HG02938 (cell line): ENCODE measurements around the gene RIPOR1.

Experiments used
- ATAC-seq: cut with Tn5 transposase; IDR thresholded peaks from one replicate; pipeline ENCODE4 v1.9.1; 2021; ENCODE audit warnings: mild to moderate bottlenecking, moderate library complexity; ENCODE audit not compliant: unreplicated experiment

RIPOR1 gene

DNA sequence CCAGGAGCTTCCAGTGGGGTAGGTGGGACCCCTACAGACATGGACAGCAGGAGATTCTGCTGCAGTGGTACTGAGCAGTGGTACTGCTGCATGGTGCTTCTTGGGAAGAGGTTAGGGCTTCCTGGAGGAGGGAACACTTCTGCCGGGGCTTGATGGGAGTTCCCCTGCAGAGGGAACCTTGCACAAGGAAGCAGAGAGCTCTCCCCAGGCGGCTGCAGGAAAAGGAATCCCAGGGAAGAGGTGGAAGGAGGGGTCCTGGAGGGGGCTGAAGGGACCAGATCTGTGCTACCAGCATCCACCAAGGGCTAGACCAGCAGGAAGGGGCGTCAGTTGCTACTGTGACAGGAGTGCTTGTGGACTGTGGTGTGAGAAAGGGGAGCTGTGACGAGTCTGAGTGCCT, 10.6 kb downstream of the RIPOR1 start:
- ATAC-seq, result no peak

DNA sequence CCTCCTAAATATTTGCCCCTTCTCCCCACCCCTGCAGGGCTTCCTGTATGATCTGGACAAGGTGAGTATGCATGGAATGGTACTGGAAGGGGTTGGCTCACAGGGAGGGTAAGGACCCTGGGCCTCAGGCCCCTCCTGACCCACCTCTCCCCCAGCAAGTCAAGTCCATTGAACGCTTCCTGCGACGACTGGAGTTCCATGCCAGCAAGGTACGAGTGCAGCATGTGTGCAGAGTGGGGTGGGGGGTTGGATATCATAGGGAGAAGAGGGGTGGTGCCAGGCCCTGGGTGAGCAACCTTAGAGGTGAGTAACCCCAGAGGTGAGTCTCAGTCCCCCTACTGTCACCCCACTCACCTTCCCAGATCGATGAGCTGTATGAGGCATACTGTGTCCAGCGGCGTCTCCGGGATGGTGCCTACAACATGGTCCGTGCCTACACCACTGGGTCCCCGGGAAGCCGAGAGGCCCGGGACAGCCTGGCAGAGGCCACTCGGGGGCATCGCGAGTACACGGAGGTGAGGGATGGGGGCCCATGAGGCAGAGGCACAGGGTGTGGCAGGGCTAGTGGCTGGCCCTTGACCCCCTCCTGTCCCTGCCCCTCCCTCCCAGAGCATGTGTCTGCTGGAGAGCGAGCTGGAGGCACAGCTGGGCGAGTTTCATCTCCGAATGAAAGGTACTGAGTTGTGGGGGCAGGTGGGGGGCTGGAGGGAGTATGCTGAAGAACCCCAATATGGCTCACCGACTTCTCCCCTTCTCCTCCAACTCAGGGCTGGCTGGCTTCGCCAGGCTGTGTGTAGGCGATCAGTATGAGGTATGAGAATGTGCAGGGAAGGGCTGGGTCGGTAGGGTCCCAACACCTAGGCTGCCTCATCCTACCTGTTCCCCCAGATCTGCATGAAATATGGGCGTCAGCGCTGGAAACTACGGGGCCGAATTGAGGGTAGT, 11.3 kb downstream of the RIPOR1 start:
- no peak for ATAC-seq

DNA sequence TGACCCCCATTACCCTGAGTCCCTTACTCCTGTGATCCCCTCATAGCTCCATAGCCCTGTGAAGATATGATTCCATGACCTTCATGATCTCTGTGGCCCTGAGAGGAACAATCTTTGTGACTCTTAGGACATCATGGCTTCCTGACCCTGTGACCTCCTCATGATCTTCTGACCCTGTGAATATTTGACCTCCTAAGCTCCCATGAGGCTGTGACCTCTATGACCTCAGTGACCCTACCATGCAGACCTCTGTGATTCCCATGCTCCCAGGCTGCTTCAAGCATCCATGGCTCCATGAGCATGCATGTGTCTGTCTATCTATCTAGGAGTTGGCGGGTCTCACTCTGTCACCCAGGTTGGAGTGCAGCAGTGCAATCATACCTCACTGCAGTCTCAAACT, 12.1 kb downstream of the RIPOR1 start:
- ATAC-seq, result no peak

DNA sequence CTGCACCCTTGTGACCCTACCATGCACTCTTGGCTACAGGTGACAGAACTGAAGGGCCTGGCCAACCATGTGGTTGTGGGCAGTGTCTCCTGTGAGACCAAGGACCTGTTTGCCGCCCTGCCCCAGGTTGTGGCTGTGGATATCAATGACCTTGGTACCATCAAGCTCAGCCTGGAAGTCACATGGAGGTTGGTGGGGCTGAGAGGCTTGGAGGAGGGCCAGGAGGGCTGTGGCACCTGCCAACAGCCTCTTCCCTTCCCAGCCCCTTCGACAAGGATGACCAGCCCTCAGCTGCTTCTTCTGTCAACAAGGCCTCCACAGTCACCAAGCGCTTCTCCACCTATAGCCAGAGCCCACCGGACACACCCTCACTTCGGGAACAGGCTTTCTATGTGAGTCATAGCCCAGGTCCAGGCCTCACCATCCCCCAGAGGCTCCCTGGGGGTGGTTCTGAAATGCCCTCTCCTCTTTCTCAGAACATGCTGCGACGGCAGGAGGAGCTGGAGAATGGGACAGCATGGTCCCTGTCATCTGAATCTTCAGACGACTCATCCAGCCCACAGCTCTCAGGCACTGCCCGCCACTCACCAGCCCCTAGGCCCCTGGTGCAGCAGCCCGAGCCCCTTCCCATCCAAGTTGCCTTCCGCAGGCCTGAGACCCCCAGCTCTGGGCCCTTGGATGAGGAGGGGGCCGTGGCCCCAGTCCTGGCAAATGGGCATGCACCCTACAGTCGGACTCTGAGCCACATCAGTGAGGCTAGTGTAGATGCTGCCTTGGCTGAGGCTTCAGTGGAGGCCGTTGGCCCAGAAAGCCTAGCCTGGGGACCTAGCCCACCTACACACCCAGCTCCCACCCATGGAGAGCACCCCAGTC, 13.0 kb downstream of the RIPOR1 start:
- no peak for ATAC-seq

DNA sequence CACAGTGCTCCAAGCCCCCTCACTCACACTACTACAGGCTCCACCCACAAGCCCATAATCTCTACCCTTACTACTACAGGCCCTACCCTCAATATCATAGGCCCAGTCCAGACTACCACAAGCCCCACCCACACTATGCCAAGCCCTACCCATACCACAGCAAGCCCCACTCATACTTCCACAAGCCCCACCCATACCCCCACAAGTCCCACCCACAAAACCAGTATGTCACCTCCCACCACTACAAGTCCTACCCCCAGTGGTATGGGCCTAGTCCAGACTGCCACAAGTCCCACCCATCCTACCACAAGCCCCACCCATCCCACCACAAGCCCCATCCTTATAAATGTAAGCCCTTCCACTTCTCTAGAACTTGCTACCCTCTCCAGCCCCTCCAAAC, 13.8 kb downstream of the RIPOR1 start:
- ATAC-seq, result no peak

DNA sequence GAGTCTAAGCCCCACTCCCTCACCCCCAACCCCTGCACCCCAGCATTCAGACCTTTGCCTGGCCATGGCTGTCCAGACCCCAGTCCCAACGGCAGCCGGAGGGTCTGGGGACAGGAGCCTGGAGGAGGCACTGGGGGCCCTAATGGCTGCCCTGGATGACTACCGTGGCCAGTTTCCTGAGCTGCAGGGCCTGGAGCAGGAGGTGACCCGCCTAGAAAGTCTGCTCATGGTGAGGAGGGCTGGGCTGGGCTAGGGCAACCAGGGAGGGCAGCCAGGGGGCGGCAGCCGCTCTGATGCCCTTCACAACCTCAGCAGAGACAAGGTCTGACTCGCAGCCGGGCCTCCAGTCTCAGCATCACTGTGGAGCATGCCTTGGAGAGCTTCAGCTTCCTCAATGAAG, 14.4 kb downstream of the RIPOR1 start:
- ATAC-seq, result no peak

DNA sequence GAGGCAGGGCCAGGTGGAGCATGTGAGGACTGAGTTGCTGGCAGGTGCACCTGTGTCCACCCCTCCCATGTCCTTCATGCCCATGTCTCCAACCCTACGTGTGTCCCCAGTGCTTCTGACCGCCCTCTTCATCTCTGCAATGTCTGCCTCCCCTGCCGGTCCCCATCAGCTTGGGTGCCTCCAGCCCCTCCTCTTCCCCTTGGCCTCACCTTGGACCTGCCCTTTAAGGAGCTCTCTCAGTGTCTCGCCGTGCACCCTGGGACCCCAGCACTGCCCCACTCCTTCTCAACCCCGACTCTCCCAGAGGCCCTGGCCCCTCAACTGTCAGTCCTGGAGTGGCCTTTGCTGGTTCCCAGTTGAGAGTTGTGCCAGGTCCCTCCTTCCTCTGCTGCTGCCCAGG, 15.0 kb downstream of the RIPOR1 start:
- no peak for ATAC-seq

DNA sequence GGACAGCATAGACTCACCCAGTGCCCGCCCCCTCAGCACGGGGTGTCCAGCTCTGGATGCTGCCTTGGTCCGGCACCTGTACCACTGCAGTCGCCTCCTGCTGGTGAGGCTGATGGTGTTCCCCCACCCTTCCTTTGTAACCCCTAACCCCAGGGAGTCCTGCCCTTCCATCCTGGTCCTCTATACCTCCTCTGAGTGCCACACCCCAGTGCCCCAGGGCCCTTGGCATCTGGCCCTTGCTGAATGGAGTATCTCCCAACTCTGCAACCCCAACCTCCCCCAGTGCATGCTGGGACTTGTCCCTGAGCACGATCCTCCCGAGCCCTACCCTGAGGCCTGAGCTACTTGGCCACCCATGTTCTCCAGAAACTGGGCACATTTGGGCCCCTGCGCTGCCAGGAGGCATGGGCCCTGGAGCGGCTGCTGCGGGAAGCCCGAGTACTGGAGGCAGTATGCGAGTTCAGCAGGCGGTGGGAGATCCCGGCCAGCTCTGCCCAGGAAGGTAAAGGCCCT, 15.8 kb downstream of the RIPOR1 start:
- ATAC-seq, result no peak

DNA sequence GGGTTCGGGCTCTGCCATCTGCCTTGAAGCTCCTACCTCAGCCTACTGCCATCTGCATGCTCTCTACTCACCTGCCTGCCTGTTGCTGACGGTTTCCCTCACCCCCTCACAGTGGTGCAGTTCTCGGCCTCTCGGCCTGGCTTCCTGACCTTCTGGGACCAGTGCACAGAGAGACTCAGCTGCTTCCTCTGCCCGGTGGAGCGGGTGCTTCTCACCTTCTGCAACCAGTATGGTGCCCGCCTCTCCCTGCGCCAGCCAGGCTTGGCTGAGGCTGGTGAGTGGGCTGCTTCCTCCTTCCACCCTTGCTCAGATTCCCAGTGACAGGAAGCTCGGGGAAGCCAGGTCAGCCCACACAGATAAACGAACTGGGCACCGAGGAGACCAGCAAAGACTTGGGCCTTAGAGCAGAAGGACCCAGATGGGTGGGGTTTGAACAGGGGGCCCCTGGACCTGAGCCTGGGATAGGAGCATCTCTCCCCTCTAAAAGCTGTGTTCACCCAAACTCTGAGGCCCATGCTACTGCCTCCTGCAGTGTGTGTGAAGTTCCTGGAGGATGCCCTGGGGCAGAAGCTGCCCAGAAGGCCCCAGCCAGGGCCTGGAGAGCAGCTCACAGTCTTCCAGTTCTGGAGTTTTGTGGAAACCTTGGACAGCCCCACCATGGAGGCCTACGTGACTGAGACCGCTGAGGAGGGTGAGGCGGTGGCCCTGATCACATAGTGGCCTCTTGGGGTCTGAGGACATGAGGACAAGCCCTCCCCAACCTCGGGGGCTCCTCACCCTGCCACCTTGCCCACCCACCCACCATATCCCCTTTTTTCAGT, 16.4 kb downstream of the RIPOR1 start:
- no peak for ATAC-seq

DNA sequence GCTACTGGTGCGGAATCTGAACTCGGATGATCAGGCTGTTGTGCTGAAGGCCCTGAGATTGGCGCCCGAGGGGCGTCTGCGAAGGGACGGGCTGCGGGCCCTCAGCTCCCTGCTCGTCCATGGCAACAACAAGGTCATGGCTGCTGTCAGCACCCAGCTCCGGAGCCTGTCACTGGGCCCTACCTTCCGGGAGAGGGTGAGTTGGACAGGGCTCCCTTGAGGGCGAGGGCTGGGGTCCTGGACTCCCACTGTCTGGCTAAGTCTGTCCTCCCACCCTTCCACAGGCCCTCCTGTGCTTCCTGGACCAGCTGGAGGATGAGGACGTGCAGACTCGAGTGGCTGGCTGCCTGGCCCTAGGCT, 17.0 kb downstream of the RIPOR1 start:
- ATAC-seq, result no peak

DNA sequence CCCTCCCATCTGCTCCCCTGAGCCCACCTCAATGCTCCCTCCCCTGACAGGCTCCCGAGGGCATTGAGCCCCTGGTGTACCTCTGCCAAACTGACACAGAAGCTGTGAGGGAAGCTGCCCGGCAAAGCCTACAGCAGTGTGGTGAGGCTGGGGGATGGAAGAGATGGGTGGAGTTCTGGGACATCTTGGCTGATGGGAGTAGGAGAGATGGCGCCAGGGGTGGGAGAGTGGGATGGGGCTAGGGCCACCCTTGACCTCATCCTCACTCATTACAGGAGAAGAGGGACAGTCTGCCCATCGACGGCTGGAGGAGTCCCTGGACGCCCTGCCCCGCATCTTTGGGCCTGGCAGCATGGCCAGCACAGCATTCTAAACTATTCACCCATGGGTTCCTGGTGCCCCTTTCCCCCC, 17.5 kb downstream of the RIPOR1 start:
- no peak for ATAC-seq

DNA sequence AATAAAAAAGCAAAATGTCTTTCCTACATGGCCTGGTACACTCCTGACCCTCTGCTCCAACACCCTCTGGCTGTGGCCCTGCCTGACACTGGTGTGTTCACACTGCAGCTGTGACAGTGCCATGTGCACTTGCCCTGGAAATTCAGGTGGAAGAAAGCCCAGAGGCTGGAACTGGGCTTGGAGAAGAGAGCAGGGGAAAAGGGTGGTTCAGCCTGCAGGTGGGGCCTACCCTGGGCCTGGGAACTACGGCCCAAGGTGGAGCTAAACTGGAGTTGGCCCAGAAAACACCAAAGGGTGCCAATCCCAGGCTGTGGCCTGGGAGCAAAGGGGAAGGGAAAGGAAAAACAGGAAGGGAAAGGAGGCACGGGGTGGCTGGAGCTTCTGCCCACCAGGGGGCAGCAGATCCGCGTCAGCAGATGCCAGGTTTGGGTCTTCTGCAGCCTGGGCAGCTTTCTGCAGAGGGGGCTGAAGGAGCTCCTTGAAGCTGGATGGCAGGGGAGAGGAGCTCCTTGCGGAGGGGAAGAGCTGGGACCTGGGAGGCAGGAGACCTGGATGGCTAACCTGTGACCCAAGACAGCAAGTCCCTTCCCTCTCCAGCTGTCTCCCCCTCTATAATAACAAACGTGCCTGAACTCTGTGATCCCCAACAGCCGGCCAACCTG, 18.3 kb downstream of the RIPOR1 start:
- ATAC-seq, result no peak

DNA sequence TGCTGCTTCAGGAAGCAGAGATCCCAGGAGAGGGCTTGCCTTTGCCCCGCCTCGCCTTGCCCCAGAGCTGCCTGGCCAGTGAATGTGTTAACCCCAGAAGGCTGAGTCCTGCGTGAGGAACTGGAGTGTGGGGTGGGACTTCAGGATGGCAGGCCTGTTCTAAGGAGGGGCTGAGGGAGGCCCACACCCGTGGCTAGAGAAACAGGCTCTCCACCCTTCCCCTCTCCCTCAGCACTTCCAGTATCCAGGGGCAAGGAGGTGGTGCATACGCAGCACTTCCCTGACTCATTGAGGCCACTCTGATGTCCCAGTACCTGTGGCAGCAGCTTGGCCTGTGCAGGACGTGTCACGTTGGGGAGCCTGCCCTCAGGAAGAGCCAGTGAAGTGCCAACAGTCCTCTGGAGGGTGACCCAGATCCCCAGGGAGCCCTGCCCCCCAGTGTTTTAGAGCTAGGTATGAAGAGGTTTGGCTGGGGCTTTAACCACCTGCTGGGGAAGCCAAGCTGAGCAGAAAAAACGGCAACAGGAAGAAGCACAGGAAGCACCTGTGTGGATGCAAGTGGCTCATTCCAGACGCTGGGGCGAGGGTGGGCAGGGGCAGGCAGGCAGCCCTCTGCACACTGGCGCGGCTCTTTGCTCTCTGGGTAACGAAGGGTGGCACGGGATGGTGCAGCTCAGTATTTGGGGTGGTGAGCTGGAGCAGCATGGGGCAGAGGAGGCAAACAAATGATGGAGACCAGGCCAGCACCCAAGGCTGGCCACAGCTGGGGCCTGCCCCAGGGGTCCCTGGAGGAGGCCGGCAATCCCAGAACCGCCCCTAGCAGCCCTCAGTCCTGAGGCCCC, 19.0 kb downstream of the RIPOR1 start:
- no peak for ATAC-seq

DNA sequence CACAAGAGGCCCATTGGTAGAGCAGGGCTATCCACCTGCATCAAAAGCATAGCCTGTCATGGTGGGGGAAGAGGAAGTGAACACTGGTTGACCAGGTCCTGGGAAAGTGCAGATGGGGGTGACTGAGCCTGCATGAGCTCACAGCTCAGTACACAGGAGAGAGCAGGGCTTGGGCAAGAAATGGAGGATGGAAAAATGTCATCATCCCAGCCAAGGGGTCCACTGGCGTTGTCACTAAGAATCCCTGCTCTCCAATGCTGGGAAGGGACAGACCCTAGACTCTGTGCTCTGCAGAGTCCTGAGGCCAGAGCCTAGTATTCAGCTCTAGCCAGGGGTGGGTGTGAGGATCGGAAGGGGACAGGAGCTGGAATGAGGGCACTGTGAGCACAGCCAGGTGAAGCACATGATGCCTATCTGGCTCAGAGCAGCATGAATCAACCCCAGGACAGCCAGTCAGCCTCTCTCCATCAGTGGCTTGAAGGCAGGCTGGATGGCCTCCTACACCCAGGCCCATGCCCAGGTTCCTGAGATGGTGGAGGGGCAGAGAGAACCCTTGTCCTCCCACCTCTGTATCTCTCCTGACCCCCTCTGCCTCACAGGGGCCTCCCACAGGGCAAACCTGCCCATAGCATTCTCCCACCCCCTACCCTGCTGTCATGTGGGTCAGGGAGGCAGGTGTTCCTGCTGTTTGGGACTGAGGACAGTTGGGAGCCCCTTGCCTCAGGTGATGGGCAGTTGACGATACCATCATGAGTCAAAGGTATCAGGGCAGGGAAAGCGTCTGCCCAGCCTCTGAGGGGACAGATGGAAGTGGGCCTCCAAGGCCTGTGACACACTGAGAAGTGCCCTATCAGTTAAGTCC, 19.9 kb downstream of the RIPOR1 start:
- no peak for ATAC-seq

DNA sequence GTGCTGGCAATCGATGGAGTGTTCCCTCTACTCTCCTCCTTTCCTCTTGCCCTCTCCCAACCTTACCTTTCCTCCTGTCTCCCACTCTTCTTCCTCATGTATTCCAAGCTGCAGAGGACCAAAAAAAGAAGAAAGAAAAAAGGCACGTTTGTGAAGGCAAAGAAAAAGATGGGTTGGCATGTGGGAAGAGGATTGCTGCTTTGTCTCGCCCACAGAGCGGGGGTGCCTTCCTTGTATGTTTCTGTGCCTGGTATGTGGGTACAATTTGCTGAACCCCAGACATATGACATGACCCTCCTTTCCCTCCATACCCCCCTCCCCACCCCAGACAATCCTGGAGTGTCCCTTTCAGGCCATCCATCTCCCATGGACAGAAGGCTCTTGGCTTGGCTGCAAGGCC, 20.6 kb downstream of the RIPOR1 start:
- no peak for ATAC-seq

DNA sequence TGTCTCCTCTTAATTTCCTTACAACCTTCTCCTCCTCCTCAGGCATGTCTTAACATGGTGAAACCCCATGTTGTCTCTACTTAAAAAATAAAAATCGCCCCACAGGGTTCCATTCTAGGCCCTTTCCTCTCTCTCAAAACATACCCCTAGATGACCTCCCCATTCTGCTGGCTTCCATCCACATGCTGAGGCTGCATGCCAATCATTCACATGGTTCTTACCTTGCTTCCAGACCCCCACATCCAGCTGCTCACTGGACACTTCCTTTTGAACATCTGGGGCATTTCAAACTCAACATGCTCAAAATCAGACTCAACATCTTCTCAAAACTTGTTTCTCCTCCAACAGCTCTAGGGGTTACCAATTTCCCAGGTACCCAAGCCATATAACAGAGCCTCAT, 21.3 kb downstream of the RIPOR1 start:
- ATAC-seq, result no peak

DNA sequence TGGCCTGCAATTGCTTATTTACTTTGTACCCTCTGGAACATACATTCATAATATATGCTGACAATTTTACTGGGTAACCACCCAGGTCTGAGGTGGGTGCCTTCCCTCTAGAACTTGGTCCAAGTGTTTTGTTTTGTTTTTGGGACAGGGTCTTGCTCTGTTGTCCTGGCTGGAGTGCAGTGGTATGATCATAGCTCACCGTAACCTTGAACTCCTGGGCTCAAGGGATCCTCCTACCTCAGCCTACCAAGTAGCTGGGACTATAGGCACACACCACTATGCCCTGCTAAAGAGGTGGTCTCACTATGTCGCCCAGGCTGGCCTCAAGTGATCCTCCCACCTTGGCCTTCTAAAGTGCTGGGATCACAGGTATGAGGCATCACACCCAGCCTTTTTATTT, 22.5 kb downstream of the RIPOR1 start:
- no peak for ATAC-seq

DNA sequence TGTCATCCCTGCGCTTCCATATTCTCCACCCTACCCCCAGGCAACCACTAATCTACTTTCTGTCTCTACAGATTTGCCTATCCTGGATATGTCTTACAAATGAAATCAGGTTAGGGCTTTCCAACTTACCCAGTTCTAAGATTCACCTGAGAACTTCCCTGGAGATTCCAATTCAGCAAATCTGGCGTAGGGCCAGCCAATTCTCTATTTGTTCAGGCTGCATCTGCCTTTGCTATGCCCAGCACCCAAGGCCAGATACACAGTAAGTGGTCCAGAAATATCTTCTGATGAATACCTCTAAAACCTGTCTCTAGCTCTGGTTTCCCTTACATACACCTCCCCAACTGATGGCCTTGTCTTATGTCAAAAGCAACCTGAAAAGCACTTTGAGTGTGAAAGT, 23.3 kb downstream of the RIPOR1 start:
- ATAC-seq, result no peak

DNA sequence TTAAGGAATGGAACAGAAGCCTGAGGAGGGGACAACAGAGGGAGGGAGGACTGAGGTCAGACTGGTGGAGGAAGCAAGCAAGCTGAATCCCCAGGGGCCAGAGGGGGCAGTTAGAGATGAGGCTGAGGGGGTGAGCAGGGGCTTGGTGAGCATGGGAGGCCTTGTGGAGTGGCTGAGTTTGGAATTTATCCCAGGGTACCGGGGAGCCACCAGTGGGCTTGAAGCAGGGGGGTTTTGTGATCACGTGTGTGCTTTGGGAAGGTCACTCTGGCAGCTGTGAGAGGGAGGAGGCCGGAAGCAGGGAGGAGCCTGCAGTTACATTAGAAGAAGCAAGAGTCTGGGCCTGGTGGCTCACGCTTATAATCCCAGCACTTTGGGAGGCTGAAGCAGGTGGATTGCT, 23.8 kb downstream of the RIPOR1 start:
- no peak for ATAC-seq
